Fibroblast of villous mesenchyme (primary cell): ENCODE results near the gene PLPPR2. TPM values are rescaled to one million over a fixed set of nuclear protein-coding genes. Genes with fewer than 3 reads are reported as not detected.

ENCODE experiments used
- DNase-seq: peaks from one replicate; pipeline ENCODE4 v3.0.0-alpha.2; 2010; ENCODE audit warnings: low read depth
- H3K4me3 ChIP-seq: 2 replicates; pipeline ENCODE4 v1.5.1; 2011; ENCODE audit warnings: low read depth, mild to moderate bottlenecking, low read length
- total RNA-seq: library from RNA; depleted of rRNA; stranded (reverse); fragments of >200 nt; gene quantifications from 2 replicates; pipeline ENCODE4 v1.2.3, GENCODE V29; 2012
- TF ChIP-seq, protein P1 (sequence below): IDR thresholded peaks from 2 replicates; pipeline ENCODE4 v1.5.1; 2012; ENCODE audit warnings: low read depth, mild to moderate bottlenecking, low read length; ENCODE audit not compliant: insufficient read depth

Gene PLPPR2
- total RNA-seq, 1 donor: 16.8 TPM

DNA sequence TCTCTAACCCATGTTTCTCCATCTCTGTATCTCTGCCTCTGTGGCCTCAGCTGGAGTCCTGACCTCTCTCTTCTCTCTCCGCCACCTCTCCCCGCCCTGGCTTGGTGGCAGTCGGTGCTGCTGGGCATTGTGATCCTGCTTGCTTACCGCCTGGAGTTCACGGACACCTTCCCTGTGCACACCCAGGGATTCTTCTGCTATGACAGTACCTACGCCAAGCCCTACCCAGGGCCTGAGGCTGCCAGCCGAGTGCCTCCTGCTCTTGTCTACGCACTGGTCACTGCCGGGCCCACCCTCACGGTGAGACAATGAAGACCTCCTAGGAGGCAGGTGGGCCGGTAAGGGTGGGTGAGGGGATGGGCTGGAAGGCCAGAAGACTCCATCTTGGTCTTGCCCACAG lies 4.2 kb downstream of the PLPPR2 start:
- TF ChIP-seq, protein P1, sequence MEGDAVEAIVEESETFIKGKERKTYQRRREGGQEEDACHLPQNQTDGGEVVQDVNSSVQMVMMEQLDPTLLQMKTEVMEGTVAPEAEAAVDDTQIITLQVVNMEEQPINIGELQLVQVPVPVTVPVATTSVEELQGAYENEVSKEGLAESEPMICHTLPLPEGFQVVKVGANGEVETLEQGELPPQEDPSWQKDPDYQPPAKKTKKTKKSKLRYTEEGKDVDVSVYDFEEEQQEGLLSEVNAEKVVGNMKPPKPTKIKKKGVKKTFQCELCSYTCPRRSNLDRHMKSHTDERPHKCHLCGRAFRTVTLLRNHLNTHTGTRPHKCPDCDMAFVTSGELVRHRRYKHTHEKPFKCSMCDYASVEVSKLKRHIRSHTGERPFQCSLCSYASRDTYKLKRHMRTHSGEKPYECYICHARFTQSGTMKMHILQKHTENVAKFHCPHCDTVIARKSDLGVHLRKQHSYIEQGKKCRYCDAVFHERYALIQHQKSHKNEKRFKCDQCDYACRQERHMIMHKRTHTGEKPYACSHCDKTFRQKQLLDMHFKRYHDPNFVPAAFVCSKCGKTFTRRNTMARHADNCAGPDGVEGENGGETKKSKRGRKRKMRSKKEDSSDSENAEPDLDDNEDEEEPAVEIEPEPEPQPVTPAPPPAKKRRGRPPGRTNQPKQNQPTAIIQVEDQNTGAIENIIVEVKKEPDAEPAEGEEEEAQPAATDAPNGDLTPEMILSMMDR: no peak
- no peak for DNase-seq
- H3K4me3 ChIP-seq: no peak overlapping the region

DNA sequence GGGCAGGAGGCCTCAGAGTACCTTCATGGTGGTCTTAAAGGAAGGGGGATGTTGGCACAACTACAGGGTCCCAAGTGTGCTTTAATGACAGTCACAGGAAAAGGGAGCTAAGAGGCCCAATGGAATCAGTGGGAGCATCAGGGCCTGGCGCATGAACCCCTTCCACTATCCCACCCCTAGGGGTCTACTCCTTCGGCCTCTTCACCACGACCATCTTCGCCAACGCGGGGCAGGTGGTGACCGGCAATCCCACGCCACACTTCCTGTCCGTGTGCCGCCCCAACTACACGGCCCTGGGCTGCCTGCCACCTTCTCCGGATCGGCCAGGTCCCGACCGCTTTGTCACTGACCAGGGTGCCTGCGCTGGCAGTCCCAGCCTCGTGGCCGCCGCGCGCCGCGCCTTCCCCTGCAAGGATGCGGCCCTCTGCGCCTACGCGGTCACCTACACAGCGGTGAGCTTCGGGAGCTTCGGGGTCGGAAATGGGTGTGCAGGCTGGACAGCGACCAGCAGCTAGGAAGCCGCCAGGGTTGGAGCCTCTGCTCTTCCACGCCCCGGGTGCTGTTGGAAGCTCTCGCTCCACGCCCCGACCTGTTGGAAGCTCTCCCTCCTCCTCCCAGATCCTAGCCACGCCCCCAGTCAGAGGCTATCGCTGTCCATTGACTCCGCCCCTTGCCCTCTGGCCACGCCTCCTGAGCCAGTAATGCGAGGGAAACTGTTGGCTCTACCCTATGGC lies 6.0 kb downstream of the PLPPR2 start:
- TF ChIP-seq, protein P1: no peak
- no peak for DNase-seq
- H3K4me3 ChIP-seq: no peak overlapping the region

DNA sequence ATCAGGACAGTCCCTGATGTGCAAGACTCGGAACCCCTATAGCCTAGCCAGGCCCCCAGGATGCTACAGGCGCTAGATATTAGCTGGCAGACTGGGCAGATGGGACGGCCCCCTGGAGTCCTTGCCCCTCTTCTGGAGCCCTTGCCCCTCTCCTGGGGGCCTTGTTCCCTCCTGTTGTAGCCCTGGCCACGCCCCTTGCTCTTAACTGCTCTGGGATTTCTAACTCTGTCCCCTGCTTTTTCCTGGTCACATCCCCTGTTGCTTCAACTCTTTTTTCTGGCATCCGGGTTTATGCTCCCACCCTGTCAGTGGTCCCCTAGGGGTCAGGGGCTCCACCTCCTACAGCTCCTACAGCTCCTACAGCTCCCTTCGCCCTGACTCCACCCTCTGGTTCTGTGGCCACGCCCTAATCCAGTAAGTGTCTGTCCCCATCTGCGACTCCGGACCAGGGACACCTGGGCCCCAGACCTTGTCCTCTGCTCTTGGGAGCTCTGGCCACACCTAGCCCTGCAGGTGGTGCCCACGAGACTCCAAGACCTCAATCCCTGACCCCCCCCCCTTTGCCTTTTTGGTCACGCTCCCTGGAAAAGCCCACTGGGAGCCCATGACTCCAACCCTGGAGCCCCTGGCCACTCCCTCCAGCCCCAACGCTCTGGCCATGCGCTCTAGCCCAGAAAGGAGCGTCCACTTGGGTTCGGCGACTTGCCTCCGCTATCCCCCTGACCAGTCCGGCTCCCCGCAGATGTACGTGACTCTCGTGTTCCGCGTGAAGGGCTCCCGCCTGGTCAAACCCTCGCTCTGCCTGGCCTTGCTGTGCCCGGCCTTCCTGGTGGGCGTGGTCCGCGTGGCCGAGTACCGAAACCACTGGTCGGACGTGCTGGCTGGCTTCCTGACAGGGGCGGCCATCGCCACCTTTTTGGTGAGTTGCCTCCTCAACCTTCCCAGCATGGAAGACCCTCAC lies 6.8 kb downstream of the PLPPR2 start:
- H3K4me3 ChIP-seq: no peak overlapping the region
- TF ChIP-seq, protein P1: no peak
- no peak for DNase-seq

DNA sequence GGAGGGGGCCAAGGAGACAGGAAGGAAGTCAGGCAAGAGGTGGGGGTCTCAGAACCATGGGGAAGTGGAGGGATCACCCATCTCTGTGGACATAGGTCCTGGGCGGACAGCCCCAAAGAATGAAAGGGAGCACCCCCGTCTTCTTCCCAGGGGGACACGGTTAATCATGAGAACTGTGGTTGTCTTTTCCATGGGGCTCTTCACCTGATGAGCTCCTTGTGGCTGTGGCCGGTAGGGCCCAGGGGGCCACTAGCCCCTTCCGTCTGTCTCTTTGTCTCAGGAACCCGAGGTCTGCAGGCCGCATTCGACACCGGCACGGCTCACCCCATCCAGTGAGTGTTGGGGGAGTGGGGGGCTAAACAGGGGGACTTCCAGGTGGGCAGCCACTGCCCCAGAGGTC lies 8.6 kb downstream of the PLPPR2 start:
- DNase-seq: no peak
- no peak overlapping the region for H3K4me3 ChIP-seq
- TF ChIP-seq, protein P1: no peak

DNA sequence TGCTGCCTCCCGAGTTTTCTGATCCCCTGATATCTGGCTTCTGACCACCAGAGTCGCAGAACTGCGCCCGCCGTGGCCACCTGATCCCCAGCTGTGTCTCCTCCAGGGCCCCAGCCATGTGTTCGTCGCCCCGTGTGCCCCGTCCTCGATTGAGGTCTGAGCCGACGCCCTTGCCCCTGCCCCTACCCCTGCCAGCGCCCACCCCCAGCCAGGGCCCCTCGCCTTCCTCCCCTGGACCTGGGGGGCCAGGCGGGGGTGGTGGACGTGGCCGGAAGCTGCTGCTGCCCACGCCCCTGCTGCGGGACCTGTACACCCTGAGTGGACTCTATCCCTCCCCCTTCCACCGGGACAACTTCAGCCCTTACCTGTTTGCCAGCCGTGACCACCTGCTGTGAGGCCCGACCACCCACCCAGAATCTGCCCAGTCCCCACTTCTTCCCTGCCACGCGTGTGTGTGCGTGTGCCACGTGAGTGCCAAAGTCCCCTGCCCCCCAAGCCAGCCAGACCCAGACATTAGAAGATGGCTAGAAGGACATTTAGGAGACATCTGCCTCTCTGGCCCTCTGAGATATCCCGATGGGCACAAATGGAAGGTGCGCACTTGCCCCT lies 9.2 kb downstream of the PLPPR2 start:
- TF ChIP-seq, protein P1: no peak
- H3K4me3 ChIP-seq: no peak overlapping the region
- DNase-seq: no peak

DNA sequence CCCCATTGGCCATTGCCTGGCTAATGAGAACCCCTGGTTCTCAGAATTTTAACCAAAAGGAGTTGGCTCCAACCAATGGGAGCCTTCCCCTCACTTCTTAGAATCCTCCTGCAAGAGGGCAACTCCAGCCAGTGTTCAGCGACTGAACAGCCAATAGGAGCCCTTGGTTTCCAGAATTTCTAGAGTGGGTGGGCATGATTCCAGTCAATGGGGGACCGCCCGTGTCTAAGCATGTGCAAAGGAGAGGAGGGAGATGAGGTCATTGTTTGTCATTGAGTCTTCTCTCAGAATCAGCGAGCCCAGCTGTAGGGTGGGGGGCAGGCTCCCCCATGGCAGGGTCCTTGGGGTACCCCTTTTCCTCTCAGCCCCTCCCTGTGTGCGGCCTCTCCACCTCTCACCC lies 9.7 kb downstream of the PLPPR2 start:
- no peak overlapping the region for H3K4me3 ChIP-seq
- DNase-seq: no peak
- TF ChIP-seq, protein P1: no peak
